DOHH2 (cell line): ENCODE results near the gene MUTYH.

Experiments
- H3F3A ChIP-seq: fragments of 200-600 bp; sonication (generic), shearing (Covaris generic); 2 replicates; pipeline ENCODE4 v1.6.0; 2016; ENCODE audit warnings: antibody characterized with exemption, mild to moderate bottlenecking; ENCODE audit not compliant: control insufficient read depth, insufficient read depth
- H3K27ac ChIP-seq: fragments of 200-600 bp; sonication (generic); 2 replicates; pipeline ENCODE4 v1.5.1; 2014; ENCODE audit warnings: low read depth, mild to moderate bottlenecking, low read length, moderate library complexity
- H3K27me3 ChIP-seq: fragments of 200-600 bp; sonication (generic); 2 replicates; pipeline ENCODE4 v1.6.1; 2014; ENCODE audit warnings: mild to moderate bottlenecking, low read length, mixed read lengths; ENCODE audit not compliant: control insufficient read depth
- H3K36me3 ChIP-seq: fragments of 200-600 bp; sonication (generic); 2 replicates; pipeline ENCODE4 v1.6.1; 2014; ENCODE audit warnings: mild to moderate bottlenecking, low read length, moderate library complexity, mixed read lengths; ENCODE audit not compliant: control insufficient read depth
- H3K4me1 ChIP-seq: fragments of 200-600 bp; sonication (generic); 2 replicates; pipeline ENCODE4 v1.6.1; 2014; ENCODE audit warnings: mild to moderate bottlenecking, low read length, mixed read lengths; ENCODE audit not compliant: control insufficient read depth
- H3K4me2 ChIP-seq: fragments of 200-600 bp; sonication (generic); 2 replicates; pipeline ENCODE4 v1.6.0; 2014; ENCODE audit warnings: mild to moderate bottlenecking, low read length, moderate library complexity
- H3K4me3 ChIP-seq: fragments of 200-600 bp; sonication (generic); 2 replicates; pipeline ENCODE4 v1.5.1; 2014; ENCODE audit warnings: mild to moderate bottlenecking, low read length, mixed read lengths
- H3K79me2 ChIP-seq: fragments of 200-600 bp; sonication (generic); 2 replicates; pipeline ENCODE4 v1.6.1; 2014; ENCODE audit warnings: mild to moderate bottlenecking, low read length, mixed read lengths; ENCODE audit not compliant: control insufficient read depth
- H3K9me2 ChIP-seq: fragments of 200-600 bp; sonication (generic); replicated peaks from 2 replicates; pipeline ENCODE4 v1.6.1; 2014; ENCODE audit warnings: mild to moderate bottlenecking, low read length, mixed read lengths; ENCODE audit not compliant: control insufficient read depth
- H3K9me3 ChIP-seq: fragments of 200-600 bp; sonication (generic); 2 replicates; pipeline ENCODE4 v1.6.1; 2014; ENCODE audit warnings: antibody characterized with exemption, low read length, mixed read lengths; ENCODE audit not compliant: control insufficient read depth, insufficient read depth
- H4K20me1 ChIP-seq: fragments of 200-600 bp; sonication (generic); 2 replicates; pipeline ENCODE4 v1.6.0; 2014; ENCODE audit warnings: low read depth, mild to moderate bottlenecking, antibody characterized with exemption, low read length, moderate library complexity; ENCODE audit not compliant: control insufficient read depth, insufficient read depth
- CTCF ChIP-seq: fragments of 200-600 bp; sonication (generic); IDR thresholded peaks from one replicate; pipeline ENCODE4 v1.5.1; 2014; ENCODE audit warnings: antibody characterized with exemption, mild to moderate bottlenecking, low read depth, low read length; ENCODE audit not compliant: poor library complexity, severe bottlenecking
- EZH2phosphoT487 ChIP-seq: fragments of 200-600 bp; sonication (generic); IDR thresholded peaks from 2 replicates; pipeline ENCODE4 v1.6.1; 2017; ENCODE audit warnings: borderline replicate concordance, mild to moderate bottlenecking, antibody characterized with exemption, low read length, moderate library complexity, mixed read lengths

Gene MUTYH

GRCh38 chr1:45346473-45346872, 6.2 kb upstream of the MUTYH start:
- H3K36me3 ChIP-seq, result peaks cover 53% of the 10 kb centered on the region

GRCh38 chr1:45345014-45345413, 4.8 kb upstream of the MUTYH start:
- Histone ChIP-seq H3K36me3 (peaks cover 67% of the 10 kb centered on the region), H3K4me3 (no peak overlapping the region), H3F3A (peaks cover 9% of the 10 kb centered on the region; the same call in 1 of the 2 replicates), H4K20me1 (no peaks in the 10 kb centered on the region), H3K79me2 (peaks cover 32% of the 10 kb centered on the region), H3K27ac (no peak overlapping the region), H3K4me2 (no peak overlapping the region), H3K9me3 (no peaks in the 10 kb centered on the region), H3K4me1 (peaks cover 14% of the 10 kb centered on the region), H3K27me3 (no peaks in the 10 kb centered on the region), H3K9me2 (no peaks in the 10 kb centered on the region)
- TF ChIP-seq CTCF (no peak), EZH2phosphoT487 (no peak)

More at GRCh38 chr1:45346473-45346872, 6.2 kb upstream of the MUTYH start:
- peaks cover 9% of the 10 kb centered on the region; the same call in 1 of the 2 replicates for H3F3A ChIP-seq
- no peaks in the 10 kb centered on the region for H3K27me3 ChIP-seq
- no peak overlapping the region for H3K4me3 ChIP-seq
- H3K4me1 ChIP-seq, result peaks cover 7% of the 10 kb centered on the region
- no peaks in the 10 kb centered on the region for H3K9me3 ChIP-seq
- H3K79me2 ChIP-seq, result peaks cover 17% of the 10 kb centered on the region
- no peak for TF ChIP-seq EZH2phosphoT487
- no peak for TF ChIP-seq CTCF
- H4K20me1 ChIP-seq, result no peaks in the 10 kb centered on the region
- H3K4me2 ChIP-seq, result no peak overlapping the region
- H3K27ac ChIP-seq, result no peak overlapping the region
- H3K9me2 ChIP-seq, result no peaks in the 10 kb centered on the region

GRCh38 chr1:45344499-45344898, 4.3 kb upstream of the MUTYH start:
- Histone ChIP-seq H4K20me1 (no peaks in the 10 kb centered on the region), H3K27me3 (no peaks in the 10 kb centered on the region), H3K9me2 (no peaks in the 10 kb centered on the region), H3K36me3 (peaks cover 70% of the 10 kb centered on the region), H3K79me2 (peaks cover 36% of the 10 kb centered on the region), H3K9me3 (no peaks in the 10 kb centered on the region), H3K4me2 (no peak overlapping the region), H3K4me1 (peaks cover 14% of the 10 kb centered on the region), H3K4me3 (no peak overlapping the region), H3F3A (peaks cover 9% of the 10 kb centered on the region; the same call in 1 of the 2 replicates), H3K27ac (no peak overlapping the region)
- TF ChIP-seq CTCF (no peak), EZH2phosphoT487 (no peak)
